Measurements from ENCODE around the gene SSBP1. TPM values are rescaled to one million over a fixed set of nuclear protein-coding genes. Genes with fewer than 3 reads are reported as not detected.

SSBP1 gene
- total RNA-seq, 2 experiments from 2014 or later: 177 to 178 TPM

DNA sequence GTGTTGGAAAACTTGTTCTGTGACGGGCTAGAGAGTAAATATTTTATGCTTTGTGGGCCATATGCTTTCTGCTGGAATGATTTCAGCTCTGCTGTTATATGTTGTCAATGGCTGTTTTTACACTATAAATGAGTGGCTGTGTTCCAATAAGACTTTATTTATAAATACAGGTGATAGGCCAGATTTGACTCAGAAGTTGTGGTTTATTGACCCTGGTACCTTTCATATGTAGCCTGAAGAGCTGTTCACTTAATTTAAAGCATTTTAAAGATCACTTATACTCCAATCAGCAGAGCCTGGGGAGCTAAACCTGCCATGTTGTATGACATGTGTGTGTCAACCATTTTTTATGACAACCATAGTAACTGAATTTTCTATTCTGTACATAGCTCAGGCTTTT is 9.1 kb upstream of the SSBP1 start:
- Histone ChIP-seq H3K79me2 (ENCODE audit: insufficient read depth, low read depth, low read length) (no peaks in the 10 kb centered on the region), H3K4me2 (ENCODE audit: low read length) (no peak overlapping the region), H3K9me3 (ENCODE audit: low read length) (no peaks in the 10 kb centered on the region), H3K4me1 (ENCODE audit: insufficient read depth, low read length, poor library complexity, severe bottlenecking) (no peaks in the 10 kb centered on the region), H3K27ac (ENCODE audit: low read depth, low read length, poor library complexity, severe bottlenecking) (no peak overlapping the region), H4K20me1 (ENCODE audit: insufficient read depth, low read length) (no peaks in the 10 kb centered on the region), H3K4me3 (ENCODE audit: low read depth, low read length, poor library complexity, severe bottlenecking) (no peak overlapping the region), H3K36me3 (ENCODE audit: insufficient read depth, low read length) (no peaks in the 10 kb centered on the region), H3K9me2 (ENCODE audit: insufficient read depth, low read length) (no peaks in the 10 kb centered on the region), H2AFZ (ENCODE audit: low read length) (no peak overlapping the region)
- BruUV-seq (replicated peaks): no TSS peak
- DNase-seq (ENCODE audit: low spot score): no peak
- intact Hi-C loops (cut with micrococcal nuclease; ENCODE audit: unreplicated experiment): no loop called here
- POLR2A ChIA-PET: interaction anchor here (0.7 to 1.3 kb wide), 3 partner anchors 10 to 12 kb away, joined by 3 to 4 read pairs (median 4); no protein-coding TSS in a partner anchor
- CTCF ChIA-PET (ENCODE audit: unreplicated experiment): no interaction called here
- no peak for TF ChIP-seq EZH2phosphoT487 (IDR thresholded peaks at IDR 0.05; ENCODE audit: borderline replicate concordance, low read depth, low read length)
- TF ChIP-seq CTCF (conservative IDR thresholded peaks at IDR 0.05; ENCODE audit: low read length): no peak

DNA sequence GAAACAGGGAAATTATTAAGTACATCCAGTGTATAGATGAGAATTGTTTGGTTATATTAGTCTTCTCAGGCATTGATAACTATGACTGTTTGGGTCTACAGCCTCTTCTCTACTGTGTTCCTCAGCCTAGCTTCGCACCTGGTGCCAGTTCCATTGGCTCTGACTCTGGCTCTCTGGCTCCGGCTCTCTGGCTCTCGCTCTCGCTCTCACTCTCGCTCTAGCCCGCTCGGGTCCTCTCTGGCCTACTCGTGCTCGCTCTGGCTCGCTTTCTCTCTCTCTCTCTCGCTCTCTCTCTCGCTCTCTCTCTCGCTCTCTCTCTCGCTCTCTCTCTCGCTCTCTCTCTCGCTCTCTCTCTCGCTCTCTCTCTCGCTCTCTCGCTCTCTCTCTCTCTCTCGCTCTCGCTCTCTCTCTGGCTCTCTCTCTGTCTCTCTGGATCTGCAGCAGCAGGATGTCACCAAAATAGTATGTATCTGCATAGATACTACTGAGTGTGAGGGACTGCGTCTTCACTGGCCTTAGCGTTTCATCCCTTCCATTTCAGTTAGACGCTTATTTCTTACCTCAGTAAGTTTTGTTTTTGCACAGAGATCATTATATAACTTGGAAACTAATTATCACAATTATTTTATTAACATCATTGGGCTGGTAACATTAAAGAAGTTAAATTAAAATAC is 6.5 kb upstream of the SSBP1 start:
- Histone ChIP-seq H3K4me3 (ENCODE audit: low read depth, low read length, poor library complexity, severe bottlenecking) (no peak overlapping the region), H4K20me1 (ENCODE audit: insufficient read depth, low read length) (no peaks in the 10 kb centered on the region), H3K4me1 (ENCODE audit: insufficient read depth, low read length, poor library complexity, severe bottlenecking) (peaks cover 5% of the 10 kb centered on the region), H3K4me2 (ENCODE audit: low read length) (no peak overlapping the region), H3K79me2 (ENCODE audit: insufficient read depth, low read depth, low read length) (no peaks in the 10 kb centered on the region), H3K9me3 (ENCODE audit: low read length) (no peaks in the 10 kb centered on the region), H3K9me2 (ENCODE audit: insufficient read depth, low read length) (no peaks in the 10 kb centered on the region), H2AFZ (ENCODE audit: low read length) (no peak overlapping the region), H3K27ac (ENCODE audit: low read depth, low read length, poor library complexity, severe bottlenecking) (no peak overlapping the region), H3K36me3 (ENCODE audit: insufficient read depth, low read length) (no peaks in the 10 kb centered on the region)
- ChIA-PET POLR2A (interaction anchor here (0.8 to 1.0 kb wide), 2 partner anchors 71 to 836 kb away, joined by 3 read pairs; no protein-coding TSS in a partner anchor), CTCF (ENCODE audit: unreplicated experiment) (no interaction called here)
- no TSS peak for BruUV-seq (replicated peaks)
- TF ChIP-seq EZH2phosphoT487 (IDR thresholded peaks at IDR 0.05; ENCODE audit: borderline replicate concordance, low read depth, low read length) (no peak), CTCF (conservative IDR thresholded peaks at IDR 0.05; ENCODE audit: low read length) (no peak)
- intact Hi-C loops (cut with micrococcal nuclease; ENCODE audit: unreplicated experiment): no loop called here
- DNase-seq (ENCODE audit: low spot score): no peak

All from OCI-LY7 (cell line).